Suppressor macrophage (primary cell): ENCODE data around the gene ATXN1.

Experiments
- DNase-seq, 4 experiments: peaks; one replicate each; pipeline ENCODE4 v3.0.0-alpha.2; 2020 to 2022

ATXN1 gene

DNA sequence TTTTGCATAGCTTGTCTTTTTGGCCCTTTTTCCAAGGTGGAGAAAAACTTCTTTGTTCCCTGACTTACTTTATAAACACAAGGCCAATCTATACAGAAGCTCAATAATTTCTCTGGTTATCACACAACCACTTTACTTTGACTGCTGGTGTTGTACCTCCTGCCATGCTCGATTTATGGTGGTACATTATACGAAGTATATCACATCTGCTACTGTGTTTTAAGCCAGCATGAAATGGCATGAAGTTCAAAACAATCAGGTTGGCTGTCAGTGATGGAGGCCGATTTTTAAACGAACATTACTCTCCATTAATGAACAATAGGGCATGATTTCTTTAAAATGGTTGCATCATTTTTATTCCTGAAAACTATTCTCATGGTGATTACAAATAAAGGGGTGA, 21.0 kb upstream of the ATXN1 start:
- no peak for DNase-seq

DNA sequence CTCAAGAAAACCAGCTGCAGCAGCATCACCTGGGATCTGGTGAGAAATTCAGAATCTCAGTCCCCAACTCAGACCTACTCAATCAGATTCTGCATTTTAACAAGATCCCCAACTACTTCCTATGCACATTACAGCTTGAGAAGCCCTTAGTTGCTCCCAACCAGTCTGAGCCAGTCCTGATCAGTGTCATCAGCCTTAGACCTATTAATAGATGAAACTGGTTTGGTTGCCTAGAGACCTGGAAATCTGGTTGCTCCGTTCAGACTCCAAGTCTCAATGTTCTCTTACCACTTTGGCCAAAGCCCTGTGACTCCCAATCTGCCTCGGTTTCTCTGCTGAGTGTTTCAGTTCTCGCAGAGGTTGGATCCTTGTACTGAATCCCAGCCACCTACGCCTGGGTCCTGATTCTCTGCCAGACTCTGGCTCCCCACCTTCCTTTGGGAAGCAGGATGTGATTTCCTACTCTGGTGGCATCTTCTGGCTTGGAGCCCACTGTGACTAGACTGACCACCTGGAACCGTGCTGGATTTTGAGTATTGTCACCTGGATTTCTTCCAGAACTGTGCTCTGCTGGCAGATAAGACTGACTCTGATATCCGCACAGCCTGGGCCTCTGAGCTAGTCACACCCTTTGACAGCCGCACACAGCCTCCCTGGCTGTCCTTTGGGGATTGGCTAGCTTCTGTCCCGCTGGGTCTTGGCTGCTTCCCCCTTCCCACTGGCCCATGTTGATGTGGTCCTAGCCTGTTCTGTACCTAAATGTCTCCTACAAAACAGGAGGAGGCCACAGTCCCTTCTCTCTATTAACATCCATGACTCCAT, 20.3 kb upstream of the ATXN1 start:
- no peak for DNase-seq

DNA sequence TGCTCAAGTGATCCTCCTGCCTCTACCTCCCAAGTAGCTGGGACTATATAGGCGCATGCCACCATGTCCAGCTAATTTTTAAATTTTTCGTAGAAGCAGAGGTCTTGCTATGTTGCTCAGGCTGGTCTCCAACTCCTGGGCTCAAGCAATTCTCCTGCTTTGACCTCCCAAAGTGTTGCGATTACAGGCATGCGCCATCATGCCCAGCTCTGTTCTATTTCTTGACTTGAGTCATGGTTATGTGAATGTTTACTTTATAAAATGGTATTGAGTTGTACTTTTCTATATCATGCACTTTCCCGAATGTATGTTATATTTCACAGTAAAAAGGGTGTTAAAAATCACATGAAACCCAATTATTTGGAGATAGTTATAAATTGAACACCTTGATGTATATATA, 17.3 kb upstream of the ATXN1 start:
- no peak for DNase-seq

DNA sequence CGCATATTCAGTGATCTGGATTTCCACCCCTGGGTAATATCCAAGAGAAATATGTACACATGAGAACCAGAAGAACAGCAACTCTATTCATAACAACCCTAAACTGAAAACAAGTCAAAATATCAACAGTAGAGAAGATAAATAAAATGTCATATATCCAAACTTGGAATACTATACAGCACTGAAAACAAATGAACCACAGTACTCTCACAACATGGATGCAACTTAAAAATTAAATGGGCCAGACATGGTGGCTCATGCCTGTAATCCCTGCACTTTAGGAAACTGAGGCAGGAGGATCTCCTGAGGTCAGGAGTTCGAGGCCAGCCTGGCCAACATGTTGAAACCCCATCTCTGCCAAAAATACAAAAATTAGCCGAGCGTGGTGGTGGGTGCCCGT, 16.5 kb upstream of the ATXN1 start:
- DNase-seq = no peak

DNA sequence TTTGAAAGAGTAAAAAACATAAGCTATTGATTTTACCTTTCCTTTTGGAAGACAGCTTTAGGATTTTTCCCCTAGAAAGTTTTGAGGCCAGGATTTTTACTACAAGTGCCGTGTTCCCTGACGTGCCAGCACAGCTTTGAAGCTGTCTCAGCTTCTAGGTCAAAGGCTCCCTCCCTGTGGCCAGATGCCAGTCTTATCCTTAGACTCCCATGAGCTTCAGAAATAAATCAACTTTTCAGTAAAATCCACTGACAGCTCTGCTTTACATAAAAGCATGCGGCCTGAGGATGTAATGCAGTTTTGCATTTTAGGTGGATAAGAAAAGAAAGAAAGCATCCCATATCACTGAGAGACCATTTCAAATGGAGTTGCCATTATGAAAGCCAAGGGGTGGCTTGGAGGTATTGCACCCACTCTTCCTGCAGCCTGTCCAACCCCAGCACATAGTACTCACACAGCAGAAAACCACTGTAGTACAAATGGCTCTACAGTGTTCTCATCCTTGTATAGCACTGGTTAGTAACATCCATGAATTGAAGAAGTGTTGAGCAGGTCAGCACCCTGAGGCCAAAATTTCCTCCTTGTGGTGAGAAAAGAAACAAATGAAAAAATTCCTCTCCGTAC, 15.2 kb upstream of the ATXN1 start:
- no peak for DNase-seq

DNA sequence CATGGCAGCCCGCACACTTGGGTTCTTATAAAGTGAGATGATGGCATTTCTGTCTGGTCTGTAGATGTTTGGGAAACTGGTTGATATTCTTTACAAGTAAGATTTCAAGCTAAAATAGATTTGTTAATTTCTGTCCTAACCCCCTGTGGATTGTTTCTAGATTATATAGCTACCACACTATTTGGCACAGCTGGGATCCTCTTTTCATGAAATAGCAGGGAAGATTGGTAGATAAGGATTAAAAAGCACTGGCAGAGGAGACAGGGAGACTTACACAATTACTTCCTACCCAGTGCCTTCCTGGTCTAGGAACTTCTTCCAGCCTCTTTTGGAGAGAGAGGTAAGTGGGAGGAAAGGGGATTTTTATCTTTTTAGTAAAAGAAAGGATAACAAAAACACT, 13.2 kb upstream of the ATXN1 start:
- DNase-seq = no peak

DNA sequence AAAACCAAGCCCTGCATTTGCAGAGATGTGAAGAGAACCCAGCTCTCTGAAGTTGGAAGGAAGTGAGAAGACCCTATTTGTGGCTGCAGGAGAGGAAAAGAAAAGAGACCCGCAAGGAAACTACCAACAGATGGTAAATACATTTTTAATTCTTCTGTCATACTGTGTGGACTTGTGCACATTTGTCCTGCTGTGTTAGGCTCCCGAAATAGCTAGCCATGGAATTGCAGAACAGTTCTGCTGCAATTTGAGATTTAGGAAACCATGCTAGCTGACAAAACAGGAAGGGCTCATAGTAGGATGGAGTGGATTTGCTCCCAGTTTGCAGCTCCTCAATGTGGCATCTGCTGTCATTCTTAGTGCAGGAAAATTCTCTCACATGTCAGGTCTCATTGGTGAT, 12.1 kb upstream of the ATXN1 start:
- DNase-seq = peak in 3 of 4 experiments; percentile 24 to 46 (median 31)

DNA sequence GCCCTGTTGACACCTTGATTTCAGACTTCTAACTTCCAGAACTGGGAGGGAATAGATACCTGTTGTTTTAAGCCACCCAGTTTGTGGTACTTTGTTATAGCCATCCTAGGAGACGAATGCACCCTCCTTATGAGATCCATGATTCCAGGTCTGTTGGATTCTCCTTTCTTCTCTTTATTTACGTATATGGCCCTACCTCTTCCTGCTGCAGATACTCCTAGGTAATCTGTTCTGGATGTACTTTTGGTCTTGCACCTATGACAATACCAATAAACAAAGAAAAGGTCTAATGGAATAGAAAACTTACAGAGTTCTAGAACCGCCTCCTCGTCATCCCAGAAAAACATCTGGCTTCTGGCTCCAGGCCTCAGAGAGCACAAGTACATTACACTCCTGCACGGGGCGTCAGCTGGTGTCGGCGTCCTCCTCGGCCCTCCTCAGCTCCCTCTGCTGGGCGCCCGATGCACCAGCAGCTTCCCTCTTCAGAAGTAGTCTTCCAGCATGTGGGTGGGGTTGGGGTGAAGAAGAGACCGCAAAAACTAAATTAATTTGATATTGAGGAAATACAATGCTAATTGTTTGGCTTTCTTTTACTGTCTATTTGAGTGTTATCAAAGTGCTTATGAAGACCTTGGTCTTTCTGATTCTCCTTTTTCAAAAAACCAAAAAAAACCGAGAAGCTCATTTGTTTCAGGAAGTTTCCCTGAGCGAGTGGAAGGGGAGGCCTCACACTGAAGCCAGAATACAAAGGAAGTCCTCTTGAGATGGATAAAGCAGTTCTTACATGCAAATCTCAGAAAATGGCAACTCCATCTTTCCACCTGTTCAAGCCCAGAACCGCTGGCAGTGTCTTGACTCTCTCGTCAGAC, 9.7 kb upstream of the ATXN1 start:
- peak; percentile 83 to 93 (median 88) for DNase-seq

DNA sequence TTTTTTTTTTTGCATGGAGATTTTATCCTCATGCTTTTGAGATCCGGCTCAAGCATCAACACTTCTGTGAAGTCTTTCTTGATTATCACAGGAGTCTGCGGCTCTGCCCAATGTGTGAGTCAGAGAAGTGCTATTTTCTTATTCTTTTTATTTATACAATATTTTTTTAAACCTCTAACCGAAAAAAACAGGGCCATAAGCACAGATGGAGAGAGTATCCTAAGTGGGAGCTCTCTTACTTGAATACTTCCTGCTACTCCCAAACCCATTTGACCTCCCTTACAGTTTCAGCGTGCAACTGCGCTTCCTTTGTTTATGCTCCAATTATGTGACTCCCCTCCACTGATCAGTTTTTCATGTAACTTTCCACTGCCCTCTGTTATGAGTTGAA, 8.7 kb upstream of the ATXN1 start:
- DNase-seq = no peak

DNA sequence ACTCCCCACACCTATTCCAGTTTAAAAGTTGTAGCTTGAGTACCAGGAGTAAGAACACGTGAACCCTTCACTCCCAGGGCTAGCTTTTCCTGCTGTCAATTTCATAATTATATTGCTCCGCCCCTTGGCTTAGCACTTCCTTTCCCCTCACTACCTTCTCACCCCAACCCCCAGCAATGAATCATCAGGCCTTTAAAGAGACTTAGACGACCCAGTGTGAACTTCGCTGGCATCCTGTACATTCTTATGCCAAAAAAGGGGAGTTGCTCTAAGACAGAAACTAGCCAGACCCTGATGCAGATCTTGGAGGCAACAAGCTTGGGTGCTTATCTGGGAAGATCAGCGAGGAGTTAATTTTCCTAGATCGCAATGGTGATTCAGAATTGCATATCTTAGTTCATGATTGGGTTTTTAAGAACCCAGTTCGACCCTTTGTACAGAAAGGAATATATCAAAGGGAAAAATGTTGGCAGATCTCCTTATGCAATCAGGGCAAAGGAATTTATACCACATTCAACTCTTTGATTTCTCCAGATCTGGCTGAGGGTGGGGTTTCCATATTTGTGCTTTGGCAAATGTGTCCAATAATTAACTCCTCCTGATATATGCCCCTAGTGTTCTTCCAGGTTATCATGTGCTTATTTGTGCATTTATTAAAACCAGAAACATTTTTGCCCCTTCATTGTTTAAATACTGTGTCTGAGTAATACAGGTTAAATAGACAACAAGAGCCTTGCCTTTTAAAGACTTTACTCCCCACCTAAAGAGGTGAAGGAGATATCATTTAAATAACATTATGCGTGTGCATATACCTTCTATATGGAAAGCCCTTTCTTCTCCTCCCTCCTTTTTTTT, 8.1 kb upstream of the ATXN1 start:
- peak; percentile 69 to 89 (median 83) for DNase-seq

DNA sequence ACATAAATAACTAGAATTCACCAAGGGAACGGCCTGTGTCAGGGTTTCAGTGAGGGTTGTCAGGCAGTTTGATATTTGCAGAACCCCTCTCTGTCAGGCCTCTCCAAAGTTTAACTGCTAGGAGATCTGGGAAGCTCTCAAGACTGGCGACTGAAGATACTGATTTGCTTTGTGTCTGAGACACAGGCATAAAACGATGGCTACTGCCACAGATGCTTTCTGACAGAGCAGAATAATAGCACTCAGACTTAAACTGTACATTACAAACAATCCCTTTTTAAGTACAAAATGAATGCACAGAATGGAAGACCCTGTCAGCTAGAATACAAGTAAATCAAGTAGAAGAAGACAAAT, 7.2 kb upstream of the ATXN1 start:
- DNase-seq = no peak

DNA sequence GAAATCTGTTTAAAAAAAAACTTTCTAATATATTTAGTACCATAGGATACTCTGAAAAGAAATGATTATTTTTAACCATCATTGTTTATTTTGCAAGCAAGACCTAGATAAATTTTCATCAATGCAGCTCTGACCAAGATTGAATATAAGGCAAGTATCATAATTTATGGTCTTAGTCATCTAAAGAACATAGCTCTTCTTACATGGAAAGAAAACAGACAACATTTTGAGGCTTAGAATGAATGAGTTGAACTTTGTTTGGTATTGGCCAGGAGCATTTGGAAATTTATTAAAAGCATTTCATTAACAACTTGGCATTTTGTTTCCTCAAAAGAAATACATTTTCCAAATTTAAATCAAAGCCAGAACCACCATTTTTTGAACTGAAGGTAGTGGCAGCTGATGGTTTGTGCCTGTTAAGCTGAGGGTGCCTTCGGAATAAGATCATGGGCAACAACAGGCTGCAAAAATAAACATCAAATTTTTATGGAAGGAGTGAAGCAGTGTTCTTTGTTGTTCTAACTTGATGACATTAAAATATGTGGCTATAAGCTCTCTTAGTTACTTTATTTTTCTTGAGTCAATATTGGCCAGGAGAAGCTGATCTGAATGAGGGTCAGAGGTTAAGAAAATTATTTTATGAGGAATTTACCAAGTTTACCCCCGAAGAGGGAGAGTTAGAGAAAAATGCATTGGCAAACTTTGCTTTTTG, 6.7 kb upstream of the ATXN1 start:
- no peak for DNase-seq

DNA sequence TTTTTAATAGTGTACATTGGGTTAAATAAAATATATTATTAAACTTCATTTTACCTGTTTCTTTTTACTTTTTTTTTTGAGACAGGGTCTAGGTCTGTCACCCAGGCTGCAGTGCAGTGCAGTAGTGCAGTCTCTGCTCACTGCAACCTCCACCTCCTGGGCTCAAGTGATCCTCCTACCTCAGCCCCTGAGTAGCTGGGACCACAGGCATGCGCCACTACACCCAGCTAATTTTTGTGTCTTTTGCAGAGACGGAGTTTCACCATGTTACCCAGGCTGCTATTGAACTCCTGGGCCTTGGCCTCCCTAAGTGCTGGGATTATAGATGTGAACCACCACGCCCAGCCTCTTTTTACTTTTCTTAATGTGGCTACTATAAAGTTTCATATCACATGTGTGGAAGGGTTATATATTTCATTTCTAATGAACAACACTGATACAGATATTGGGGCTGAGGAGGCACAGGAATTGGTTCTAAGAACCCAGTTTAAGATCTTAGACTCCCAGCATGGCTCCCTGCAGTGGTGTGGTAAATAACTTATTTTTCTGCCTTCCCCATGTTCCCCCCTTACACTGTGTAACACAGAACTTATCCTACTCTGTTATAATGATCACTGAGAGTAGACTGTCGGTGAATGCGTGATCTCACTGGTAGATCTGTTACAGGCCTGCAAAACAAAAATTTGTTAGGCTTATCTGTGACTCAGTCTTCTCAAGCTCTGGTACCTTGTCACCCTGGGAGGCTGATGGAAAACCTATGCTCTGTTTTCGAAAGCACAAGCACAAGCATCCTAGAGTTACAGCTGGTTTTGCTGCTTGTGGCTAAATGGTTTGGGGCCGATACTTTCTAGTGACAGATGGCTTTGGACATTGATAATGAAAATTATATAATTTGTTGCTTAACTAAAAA, 5.8 kb upstream of the ATXN1 start:
- DNase-seq = no peak

DNA sequence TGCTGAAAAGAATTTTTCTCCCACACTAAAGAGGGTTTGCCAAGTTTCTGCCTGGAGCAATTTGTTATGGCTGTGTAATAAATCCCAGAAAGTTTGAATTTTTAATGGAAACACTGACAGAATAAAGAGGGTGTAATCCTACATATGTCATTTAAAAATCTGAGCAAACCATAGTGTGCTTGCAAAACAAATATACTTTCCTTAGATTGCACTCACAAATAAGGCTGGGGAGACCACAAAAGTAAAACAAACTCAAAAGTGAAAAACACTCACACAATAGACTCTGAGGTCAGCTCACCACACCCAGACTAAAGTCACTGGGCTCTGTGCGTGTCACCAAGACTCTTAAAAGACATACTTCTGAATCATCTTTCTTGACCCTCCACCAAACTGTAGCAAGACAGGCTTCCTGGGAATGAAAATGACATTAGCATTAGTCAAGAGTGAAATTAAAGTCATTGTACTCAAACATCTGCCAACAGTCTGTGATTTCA, 4.8 kb upstream of the ATXN1 start:
- peak; percentile 47 to 82 (median 62) for DNase-seq

DNA sequence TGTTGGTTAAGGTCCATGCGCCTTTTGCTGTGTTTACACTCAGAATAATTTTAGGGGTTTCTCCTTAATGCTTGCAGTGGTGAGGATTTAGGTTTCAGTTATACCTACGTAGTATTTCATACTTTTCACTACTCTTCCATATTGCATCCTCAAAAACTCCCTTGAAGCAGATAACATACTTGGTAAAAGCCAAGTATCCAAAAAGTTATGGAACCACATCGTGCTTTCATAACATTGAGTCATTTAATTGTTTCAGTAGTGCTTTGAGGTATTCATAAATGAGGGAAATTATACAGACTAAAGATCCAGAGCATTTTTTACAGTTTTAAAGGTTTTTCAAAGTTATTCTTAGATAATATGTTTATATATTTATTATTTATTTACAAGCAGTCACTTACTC, 4.0 kb upstream of the ATXN1 start:
- no peak for DNase-seq

DNA sequence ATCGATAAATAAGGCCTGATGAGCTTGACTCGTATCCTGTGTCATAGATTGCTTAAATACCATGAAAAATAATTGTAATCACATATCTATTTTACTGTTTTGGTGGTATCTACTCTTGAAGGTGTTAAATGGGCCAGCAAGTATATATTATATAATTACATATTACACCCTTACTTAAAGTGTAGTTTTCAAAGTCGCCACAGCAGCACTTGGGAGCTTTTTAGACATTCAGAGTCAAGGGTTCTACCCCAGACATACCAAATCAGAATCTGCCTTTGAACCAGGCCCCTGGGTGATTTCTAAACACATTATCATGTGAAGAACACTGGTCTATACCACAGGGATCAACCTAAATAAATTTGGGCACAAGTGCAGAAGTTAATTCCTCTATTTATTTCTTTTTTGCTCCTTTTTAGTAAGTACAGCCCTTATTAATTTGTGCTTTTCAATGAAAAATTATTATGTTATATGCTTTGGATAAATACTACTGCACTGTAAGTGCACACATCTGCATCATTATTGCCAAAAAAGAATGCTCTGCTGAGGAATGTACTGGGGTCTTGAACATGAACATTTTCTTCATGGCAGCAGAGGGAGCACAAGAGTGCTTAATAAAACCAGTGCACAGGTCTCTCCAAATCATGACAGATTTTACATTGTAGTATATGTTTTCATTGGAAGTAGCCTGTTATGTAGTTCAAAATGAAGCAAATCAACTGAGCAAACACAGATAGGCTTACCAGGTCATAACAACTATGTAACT, 3.1 kb upstream of the ATXN1 start:
- DNase-seq = peak; percentile 24 to 68 (median 48)

DNA sequence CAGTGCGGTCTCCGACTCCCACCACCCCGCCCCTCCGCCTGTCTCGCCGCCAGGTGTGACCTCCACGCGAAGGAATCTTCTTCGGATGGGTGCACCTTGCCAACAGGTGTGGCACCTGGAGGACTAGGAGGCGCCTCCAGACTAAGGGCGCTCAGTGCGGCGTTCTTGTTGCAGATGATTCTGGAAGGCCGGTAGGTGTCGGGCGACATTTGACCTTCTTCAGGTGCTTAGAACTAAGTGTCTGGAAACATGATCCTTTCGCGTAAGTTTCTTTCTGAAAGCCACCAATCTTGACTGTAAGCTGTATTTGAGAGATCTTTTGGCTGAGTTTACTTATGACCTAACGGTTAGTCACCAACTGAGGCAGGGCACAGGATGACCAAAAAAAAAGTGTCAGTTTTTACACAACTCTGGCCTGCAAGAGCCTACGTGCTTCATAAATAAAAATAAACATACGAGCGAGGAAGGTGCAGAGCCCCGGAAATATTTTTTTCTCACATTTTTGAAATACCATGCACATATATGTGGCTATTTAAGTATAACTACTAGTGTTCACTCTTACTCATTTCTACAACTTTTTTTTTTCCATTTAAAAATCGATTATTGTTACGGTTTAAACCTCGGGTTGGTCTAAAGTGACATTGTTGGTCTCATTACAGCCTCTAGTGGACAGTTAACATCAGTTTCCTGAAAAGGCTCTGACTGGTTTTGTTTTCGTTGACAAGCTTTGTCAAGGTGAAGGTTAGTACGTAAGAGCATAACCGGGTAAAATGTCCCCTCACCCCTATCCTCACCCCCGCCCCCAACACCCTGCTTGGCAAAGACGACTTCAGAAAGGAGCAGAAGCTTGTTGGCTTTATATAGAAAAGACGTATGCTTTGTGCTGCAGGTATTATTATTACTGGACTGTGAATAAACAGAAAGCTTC, 1.6 kb upstream of the ATXN1 start:
- DNase-seq = peak; percentile 31 to 78 (median 60)

DNA sequence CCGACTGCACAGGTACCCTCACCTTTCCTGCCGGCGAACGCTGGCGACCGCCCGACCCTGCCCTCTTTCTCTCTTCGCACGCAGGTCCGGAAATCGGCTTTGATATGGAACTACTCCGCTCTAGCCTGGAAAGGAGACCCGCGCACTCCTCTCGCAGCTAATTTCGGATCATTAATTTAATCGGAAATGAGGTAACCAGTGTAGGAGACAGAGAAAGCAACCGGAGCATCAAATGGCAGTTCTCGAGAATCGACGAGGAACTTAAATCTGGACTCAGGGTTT, 949 bp upstream of the ATXN1 start:
- DNase-seq = peak in 3 of 4 experiments; percentile 24 to 32 (median 26)
